Measurements from ENCODE around the gene MCU. TPM values are rescaled to one million over a fixed set of nuclear protein-coding genes. Genes with fewer than 3 reads are reported as not detected.

The MCU gene
- total RNA-seq, 1 donor from 2014 or later, result 15.9 TPM

DNA sequence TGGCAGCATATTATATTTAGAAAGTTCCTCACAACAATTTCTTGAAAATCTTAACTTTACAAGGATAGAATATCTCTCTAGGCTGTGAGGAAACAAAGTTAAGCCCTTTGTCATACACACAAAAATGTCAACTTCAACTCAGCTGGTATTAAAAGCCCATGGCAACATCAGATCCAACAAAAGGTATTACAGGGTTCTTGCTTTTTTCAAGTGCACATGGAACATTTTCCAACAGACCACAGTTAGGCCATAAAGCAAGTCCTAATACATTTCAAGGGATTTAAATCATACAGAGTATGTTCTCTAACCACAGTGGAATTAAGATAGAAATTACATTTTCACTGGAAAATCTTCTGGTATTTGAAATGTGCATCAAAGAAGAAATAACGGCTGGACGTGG is 129.7 kb downstream of the MCU start:
- Mint-ChIP-seq H3K4me1 (peaks cover 3% of the 10 kb centered on the region), H3K9me3 (no peaks in the 10 kb centered on the region), H3K36me3 (ENCODE audit: low read depth) (no peaks in the 10 kb centered on the region), H3K27me3 (no peaks in the 10 kb centered on the region), H3K4me3 (no peak overlapping the region), H3K27ac (no peak overlapping the region)
- intact Hi-C loops (cut with micrococcal nuclease), result no loop called here
- no peak for DNase-seq

DNA sequence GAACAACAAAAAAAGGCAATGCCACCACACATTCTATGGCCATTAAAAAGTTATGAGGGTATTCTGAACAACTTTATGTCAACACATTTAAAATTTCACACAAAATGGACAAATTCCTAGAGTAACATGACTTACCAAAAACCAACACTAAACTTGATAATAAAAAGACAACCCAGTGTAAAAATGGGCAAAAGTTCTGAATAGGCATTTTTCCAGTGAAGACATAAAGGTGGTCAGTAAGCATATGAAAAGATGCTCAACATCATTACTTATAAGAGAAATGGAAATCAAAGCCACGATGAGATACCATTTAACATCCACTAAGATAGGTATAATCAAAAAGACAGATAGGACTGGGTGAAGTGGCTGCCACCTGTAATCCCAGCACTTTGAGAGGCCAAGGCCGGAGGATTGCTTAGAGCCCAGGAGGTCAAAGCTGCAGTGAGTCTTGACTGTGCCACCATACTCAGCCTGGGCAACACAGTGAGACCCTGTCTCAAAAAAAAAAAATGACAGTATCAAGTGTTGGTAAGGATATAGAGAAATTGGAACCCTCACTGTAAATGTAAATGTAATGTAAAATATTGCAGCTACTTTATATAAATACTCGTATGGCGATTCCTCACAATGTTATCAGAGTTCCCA is 130.5 kb downstream of the MCU start:
- intact Hi-C loops (cut with micrococcal nuclease), result no loop called here
- Mint-ChIP-seq H3K36me3 (ENCODE audit: low read depth) (no peaks in the 10 kb centered on the region), H3K9me3 (no peaks in the 10 kb centered on the region), H3K4me1 (peaks cover 3% of the 10 kb centered on the region), H3K27me3 (no peaks in the 10 kb centered on the region), H3K27ac (no peak overlapping the region), H3K4me3 (no peak overlapping the region)
- no peak for DNase-seq

DNA sequence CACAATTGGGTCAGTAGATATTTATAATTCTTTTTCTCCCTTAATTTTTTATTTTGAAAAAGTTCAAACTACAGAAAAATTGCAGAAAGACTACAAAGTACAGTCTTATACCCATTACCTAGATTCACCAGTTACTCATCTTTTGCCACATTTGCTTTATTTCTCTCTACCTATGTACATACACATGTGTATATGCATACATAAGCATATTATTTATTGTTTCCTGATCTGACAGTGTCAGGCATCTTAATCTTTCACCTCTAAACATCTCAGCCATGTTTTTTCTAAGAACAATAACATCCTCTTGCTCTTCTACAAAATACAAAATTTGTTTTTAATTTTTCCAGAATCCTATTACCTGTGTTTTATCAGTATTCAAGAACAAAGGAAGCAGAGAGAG is 133.2 kb downstream of the MCU start:
- Mint-ChIP-seq H3K9me3 (no peaks in the 10 kb centered on the region), H3K27ac (no peak overlapping the region), H3K27me3 (no peaks in the 10 kb centered on the region), H3K36me3 (ENCODE audit: low read depth) (no peaks in the 10 kb centered on the region), H3K4me3 (no peak overlapping the region), H3K4me1 (no peaks in the 10 kb centered on the region)
- intact Hi-C loops (cut with micrococcal nuclease), result no loop called here
- no peak for DNase-seq

- H3K4me1 Mint-ChIP-seq, result no peaks in the 10 kb centered on the region
- DNase-seq, result no peak
- no peaks in the 10 kb centered on the region for H3K9me3 Mint-ChIP-seq
- no peak overlapping the region for H3K4me3 Mint-ChIP-seq
- H3K27ac Mint-ChIP-seq, result no peak overlapping the region
- H3K36me3 Mint-ChIP-seq (ENCODE audit: low read depth), result no peaks in the 10 kb centered on the region
- intact Hi-C loops (cut with micrococcal nuclease), result no loop called here
- H3K27me3 Mint-ChIP-seq, result no peaks in the 10 kb centered on the region
Measured at GRCh38 chr10:72826346-72826745, 134.4 kb downstream of the MCU start.

DNA sequence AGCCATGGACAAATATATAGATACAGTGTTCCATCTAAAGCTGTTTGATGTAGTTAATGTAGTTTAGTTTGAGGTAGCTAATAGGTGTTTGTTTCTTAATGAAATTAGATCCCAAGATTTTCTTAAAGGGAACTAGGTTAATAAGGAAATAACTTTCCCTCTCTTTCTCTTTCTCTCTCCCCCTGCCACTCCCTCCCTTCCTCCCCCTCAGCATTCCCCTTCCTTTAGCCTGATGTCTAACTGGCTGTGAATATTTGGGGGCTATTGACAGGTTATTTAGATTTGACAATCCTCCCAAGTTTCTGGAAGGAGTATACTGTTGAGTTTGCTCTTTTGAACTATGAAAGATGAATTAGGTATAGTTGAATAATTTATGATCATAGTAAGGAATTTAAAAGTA is 136.4 kb downstream of the MCU start:
- Mint-ChIP-seq H3K4me3 (no peak overlapping the region), H3K27ac (no peak overlapping the region), H3K9me3 (no peaks in the 10 kb centered on the region), H3K27me3 (no peaks in the 10 kb centered on the region), H3K36me3 (ENCODE audit: low read depth) (no peaks in the 10 kb centered on the region), H3K4me1 (no peaks in the 10 kb centered on the region)
- intact Hi-C loops (cut with micrococcal nuclease), result no loop called here
- DNase-seq, result no peak

DNA sequence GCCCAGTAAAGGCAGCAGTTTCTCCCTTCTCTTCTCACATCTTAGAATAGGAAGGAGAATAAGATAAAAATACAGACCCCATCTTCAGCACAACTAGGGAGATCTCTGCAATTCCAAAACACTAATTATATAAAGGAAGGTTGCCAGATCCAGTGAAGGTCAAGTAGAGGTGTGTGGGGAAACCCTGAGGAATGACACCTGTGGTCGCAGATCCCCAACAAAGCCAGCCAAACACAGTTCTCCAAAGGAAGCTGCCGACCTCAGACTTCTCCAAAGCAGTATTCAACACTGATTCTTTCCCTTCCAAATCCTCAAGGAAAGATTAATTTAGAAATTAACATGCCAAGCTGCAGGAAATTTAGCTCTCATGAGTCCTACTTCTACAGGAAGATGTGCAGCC is 138.7 kb downstream of the MCU start:
- no peaks in the 10 kb centered on the region for H3K9me3 Mint-ChIP-seq
- H3K27ac Mint-ChIP-seq, result no peak overlapping the region
- no peak for DNase-seq
- no peaks in the 10 kb centered on the region for H3K4me1 Mint-ChIP-seq
- H3K36me3 Mint-ChIP-seq (ENCODE audit: low read depth), result no peaks in the 10 kb centered on the region
- H3K4me3 Mint-ChIP-seq, result no peak overlapping the region
- H3K27me3 Mint-ChIP-seq, result no peaks in the 10 kb centered on the region
- intact Hi-C loops (cut with micrococcal nuclease), result no loop called here

- Mint-ChIP-seq H3K27me3 (no peaks in the 10 kb centered on the region), H3K9me3 (no peaks in the 10 kb centered on the region), H3K4me1 (no peaks in the 10 kb centered on the region), H3K4me3 (no peak overlapping the region), H3K36me3 (ENCODE audit: low read depth) (no peaks in the 10 kb centered on the region), H3K27ac (no peak overlapping the region)
- intact Hi-C loops (cut with micrococcal nuclease), result no loop called here
- no peak for DNase-seq
Measured at GRCh38 chr10:72831696-72832409, 139.9 kb downstream of the MCU start.

GRCh38 chr10:72832701-72833100 is 140.8 kb downstream of the MCU start:
- Mint-ChIP-seq H3K4me1 (no peaks in the 10 kb centered on the region), H3K4me3 (no peak overlapping the region), H3K36me3 (ENCODE audit: low read depth) (no peaks in the 10 kb centered on the region), H3K27me3 (no peaks in the 10 kb centered on the region), H3K27ac (no peak overlapping the region), H3K9me3 (no peaks in the 10 kb centered on the region)
- DNase-seq, result no peak
- intact Hi-C loops (cut with micrococcal nuclease), result no loop called here

DNA sequence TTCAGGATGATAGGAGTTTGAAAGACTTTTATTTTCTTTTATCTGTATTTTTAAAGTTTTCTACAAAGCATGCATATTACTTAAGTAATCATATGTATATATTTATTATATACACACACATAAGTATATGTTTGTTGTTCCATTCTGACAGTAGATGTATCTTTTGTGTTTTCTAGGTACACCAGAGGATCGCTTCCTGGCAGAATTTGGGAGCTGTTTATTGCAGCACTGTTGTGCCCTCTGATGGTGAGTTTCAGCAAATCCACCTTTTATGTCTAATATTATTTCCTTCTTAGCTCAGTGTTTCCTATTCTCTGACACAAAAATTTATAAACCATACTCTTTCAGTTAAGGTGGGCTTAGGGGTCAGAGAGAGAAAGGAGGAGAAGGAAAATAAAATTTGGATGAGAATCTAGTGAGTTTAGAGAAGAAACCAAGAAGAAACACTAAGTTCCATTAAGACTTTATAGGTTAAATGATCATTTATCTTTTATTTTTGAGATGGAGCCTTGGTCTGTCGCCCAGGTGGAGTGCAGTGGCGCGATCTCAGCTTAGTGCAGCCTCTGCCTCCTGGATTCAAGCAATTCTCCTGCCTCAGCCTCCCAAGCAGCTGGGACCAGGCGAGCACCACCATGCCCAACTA is 142.4 kb downstream of the MCU start:
- H3K27ac Mint-ChIP-seq, result no peak overlapping the region
- peak; percentile 80 for DNase-seq
- H3K36me3 Mint-ChIP-seq (ENCODE audit: low read depth), result no peaks in the 10 kb centered on the region
- no peaks in the 10 kb centered on the region for H3K4me1 Mint-ChIP-seq
- intact Hi-C loops (cut with micrococcal nuclease), result loop anchor here (1.0 kb wide), 1 partner anchor 470 kb away; no protein-coding TSS in a partner anchor
- H3K27me3 Mint-ChIP-seq, result no peaks in the 10 kb centered on the region
- H3K9me3 Mint-ChIP-seq, result no peaks in the 10 kb centered on the region
- no peak overlapping the region for H3K4me3 Mint-ChIP-seq

GRCh38 chr10:72840319-72840718 is 148.4 kb downstream of the MCU start:
- no peaks in the 10 kb centered on the region for H3K27me3 Mint-ChIP-seq
- no peaks in the 10 kb centered on the region for H3K36me3 Mint-ChIP-seq (ENCODE audit: low read depth)
- DNase-seq, result no peak
- H3K4me3 Mint-ChIP-seq, result no peak overlapping the region
- intact Hi-C loops (cut with micrococcal nuclease), result no loop called here
- H3K4me1 Mint-ChIP-seq, result no peaks in the 10 kb centered on the region
- no peaks in the 10 kb centered on the region for H3K9me3 Mint-ChIP-seq
- H3K27ac Mint-ChIP-seq, result no peak overlapping the region

DNA sequence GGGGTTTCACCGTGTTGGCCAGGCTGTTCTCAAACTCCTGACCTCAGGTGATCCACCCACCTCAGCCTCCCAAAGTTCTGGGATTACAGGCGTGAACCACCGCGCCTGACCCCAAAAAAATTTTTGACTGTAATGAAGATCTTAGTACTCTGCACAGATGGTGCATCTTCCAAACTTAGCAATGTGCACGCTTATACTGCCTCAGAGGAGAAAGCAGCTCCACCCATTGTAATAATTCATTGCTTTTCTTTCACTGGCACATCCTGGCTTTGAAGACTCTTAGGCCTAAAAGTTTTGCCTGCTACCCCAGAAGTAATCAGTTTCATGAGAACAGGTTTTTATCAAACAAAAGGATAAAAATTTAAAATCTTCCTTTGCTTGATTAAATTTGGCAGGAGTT is 149.5 kb downstream of the MCU start:
- Mint-ChIP-seq H3K4me1 (no peaks in the 10 kb centered on the region), H3K9me3 (no peaks in the 10 kb centered on the region), H3K4me3 (no peak overlapping the region), H3K27ac (no peak overlapping the region), H3K36me3 (ENCODE audit: low read depth) (no peaks in the 10 kb centered on the region), H3K27me3 (no peaks in the 10 kb centered on the region)
- DNase-seq, result no peak
- intact Hi-C loops (cut with micrococcal nuclease), result no loop called here

- DNase-seq, result no peak
- no peaks in the 10 kb centered on the region for H3K9me3 Mint-ChIP-seq
- H3K4me3 Mint-ChIP-seq, result no peak overlapping the region
- no peaks in the 10 kb centered on the region for H3K27me3 Mint-ChIP-seq
- no peaks in the 10 kb centered on the region for H3K4me1 Mint-ChIP-seq
- no peak overlapping the region for H3K27ac Mint-ChIP-seq
- intact Hi-C loops (cut with micrococcal nuclease), result no loop called here
- H3K36me3 Mint-ChIP-seq (ENCODE audit: low read depth), result no peaks in the 10 kb centered on the region
Measured at GRCh38 chr10:72842164-72842563, 150.2 kb downstream of the MCU start.

DNA sequence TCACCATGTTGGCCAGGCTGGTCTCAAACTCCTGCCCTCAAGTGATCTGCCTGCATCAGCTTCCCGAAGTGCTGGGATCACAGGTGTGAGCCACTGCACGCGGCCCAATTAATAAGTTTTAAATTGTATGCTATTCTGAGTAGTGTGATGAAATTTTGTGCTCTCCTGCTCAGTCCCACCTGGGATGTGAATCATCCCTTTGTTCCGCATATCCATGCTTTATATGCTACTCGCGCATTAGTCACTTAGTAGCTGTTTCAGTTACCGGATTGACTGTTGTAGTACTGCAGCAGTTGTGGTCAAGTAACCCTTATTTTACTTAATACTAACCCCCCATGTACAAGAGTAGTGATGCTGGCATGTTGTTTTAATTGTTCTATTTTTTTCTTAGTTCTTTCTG is 154.3 kb downstream of the MCU start:
- no peak overlapping the region for H3K4me3 Mint-ChIP-seq
- no peaks in the 10 kb centered on the region for H3K36me3 Mint-ChIP-seq (ENCODE audit: low read depth)
- H3K9me3 Mint-ChIP-seq, result peaks cover 3% of the 10 kb centered on the region
- intact Hi-C loops (cut with micrococcal nuclease), result no loop called here
- no peak overlapping the region for H3K27ac Mint-ChIP-seq
- no peaks in the 10 kb centered on the region for H3K4me1 Mint-ChIP-seq
- no peak for DNase-seq
- no peaks in the 10 kb centered on the region for H3K27me3 Mint-ChIP-seq

DNA sequence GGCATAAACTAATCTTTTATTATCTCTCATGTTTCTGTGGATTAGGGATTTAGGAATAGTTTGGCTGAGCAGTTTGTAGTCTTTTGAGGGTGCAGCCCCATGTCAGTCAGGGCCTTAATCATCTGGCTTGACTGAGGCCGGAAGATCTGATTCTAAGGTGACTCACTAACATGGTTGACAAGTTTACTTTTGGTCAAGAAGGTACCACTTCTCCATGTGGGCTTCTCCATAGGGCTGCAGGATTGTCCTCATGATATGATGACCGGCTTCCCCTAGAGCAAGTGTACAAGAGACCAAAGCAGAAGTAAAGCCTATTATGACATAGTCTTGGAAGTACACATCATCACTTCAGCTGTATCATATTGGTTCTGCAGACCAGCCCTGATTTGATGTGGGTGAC is 155.7 kb downstream of the MCU start:
- H3K9me3 Mint-ChIP-seq, result peaks cover 4% of the 10 kb centered on the region
- H3K4me1 Mint-ChIP-seq, result no peaks in the 10 kb centered on the region
- H3K27ac Mint-ChIP-seq, result no peak overlapping the region
- H3K4me3 Mint-ChIP-seq, result no peak overlapping the region
- intact Hi-C loops (cut with micrococcal nuclease), result no loop called here
- DNase-seq, result no peak
- H3K36me3 Mint-ChIP-seq (ENCODE audit: low read depth), result no peaks in the 10 kb centered on the region
- no peaks in the 10 kb centered on the region for H3K27me3 Mint-ChIP-seq

Data from activated CD4-positive, alpha-beta T cell treated with anti-CD3 and anti-CD28 coated beads, Interleukin-2, amount 10 ng/mL, durations not matched to agents 24 days and 14 days (primary cell).